Superior temporal gyrus (tissue), 1 donor: Measurements from ENCODE around the gene ACP7.
A peak's percentile ranks its signal among the peaks of the same experiment; 100 is the strongest.
"Not testable (repeated sequence)": the region's sequence is repeated elsewhere in the genome, so short reads cannot be mapped to it uniquely, and the experiment has no call there.

ENCODE experiments used
- DNase-seq: peaks from one replicate; pipeline ENCODE4 v3.0.0-alpha.2; 2016; ENCODE audit errors: extremely low spot score

The ACP7 gene

GRCh38 chr19:39106194-39106593, 22.0 kb downstream of the ACP7 start:
- DNase-seq, result peak; percentile 51

DNA sequence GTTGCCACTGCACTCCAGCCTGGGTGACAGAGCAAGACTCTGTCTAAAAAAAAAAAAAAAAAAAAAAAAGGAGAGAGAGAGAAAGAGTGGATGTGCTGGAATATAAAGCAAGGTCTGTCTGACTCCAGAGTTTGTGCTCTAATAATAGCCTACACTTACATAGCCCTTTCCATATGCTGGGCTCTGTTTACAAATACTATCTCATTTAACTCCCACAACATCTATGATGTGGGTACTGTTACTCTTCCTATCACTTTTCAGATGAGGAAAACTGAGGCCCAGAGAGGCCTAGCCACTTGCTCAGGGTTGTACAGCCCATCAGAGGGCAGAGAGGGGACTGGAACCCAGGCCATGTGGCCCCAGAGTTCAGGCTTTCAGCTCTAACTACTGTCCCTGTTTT, 25.5 kb downstream of the ACP7 start:
- DNase-seq, result no peak

- peak; percentile 83 for DNase-seq
Measured at GRCh38 chr19:39110263-39110967, 26.2 kb downstream of the ACP7 start.

GRCh38 chr19:39111593-39112199, 27.5 kb downstream of the ACP7 start:
- no peak for DNase-seq

DNA sequence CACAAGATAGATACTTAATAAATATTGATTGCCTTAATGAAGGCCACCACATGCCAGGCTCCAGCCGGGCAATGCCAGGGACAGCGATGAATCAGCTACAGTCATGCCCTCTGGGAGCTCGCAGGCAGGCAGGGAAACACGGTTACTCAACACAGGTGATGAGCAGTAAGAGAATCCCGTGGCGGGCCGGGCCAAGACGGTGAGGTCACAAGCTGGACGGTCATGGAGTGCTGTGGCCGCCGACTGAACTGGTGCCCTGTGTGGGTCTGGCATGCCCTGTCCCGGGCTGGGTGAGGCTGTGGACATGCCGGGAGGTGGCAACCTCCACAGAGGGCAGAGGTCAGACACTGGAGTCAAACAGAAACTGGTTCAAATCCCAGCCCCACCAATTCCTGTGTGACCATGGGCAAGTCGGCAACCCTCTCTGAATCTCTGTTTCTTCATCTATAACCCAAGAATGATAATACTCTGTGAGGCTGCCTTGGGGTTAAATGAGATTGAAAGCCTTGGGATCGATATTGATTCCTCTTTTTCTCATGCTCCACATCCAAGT, 28.2 kb downstream of the ACP7 start:
- no peak for DNase-seq

- no peak for DNase-seq
Measured at GRCh38 chr19:39113199-39113598, 29.0 kb downstream of the ACP7 start.

DNA sequence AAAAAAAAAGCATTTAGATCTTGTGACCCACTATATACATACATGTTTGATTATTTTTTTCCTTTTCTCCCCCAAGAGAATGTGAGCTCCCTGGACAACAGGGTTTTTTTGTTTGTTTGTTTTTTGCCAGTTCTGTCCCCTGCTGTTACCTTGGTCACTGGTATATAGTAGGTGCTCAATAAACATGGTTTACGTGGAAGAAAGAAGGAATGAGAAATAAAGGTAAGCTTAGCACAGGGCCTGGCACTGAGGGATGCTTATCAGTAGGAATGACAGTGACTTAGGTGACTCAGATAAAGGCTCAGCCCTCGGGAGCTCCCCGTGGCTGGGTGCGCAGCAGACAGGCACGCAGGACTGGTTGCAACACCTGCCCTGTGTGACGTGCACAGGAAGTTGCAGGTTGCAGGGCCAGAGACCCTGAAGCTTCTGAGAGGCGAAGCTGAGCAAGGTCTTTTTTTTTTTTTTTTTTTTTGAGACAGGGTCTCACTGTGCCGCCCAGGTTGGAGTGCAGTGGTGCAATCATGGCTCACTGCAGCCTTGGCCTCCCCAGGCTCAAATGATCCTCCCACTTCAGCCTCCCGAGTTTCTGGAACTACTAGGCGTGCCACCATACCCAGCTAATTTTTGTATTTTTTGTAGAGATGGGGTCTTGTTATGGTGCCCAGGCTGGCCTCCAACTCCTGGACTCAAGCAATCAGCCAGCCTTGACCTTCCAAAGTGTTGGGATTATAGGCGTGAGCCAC, 31.1 kb downstream of the ACP7 start:
- no peak for DNase-seq

GRCh38 chr19:39117023-39117422, 32.9 kb downstream of the ACP7 start:
- not testable (repeated sequence) for DNase-seq

- DNase-seq, result no peak
Measured at GRCh38 chr19:39119830-39120229, 35.7 kb downstream of the ACP7 start.

GRCh38 chr19:39122934-39123731, 39.0 kb downstream of the ACP7 start:
- DNase-seq, result no peak

- DNase-seq, result no peak
Measured at GRCh38 chr19:39124136-39124764, 40.1 kb downstream of the ACP7 start.

DNA sequence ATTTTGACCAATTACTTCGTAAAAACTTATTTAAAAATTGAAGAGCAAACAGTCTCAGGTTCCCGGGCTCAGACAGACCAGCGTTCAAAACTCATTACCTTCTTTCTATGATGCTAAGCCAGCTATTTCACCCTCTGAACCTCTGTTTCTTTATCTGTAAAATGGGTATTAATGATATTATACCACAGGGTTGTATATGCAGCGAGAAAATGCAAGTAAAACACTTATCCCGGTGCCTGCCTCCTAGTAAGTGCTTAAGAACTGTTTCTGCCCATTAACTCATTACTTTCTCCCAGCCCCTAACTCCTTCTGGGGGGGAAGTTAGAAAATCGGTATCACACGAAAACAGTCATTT, 41.0 kb downstream of the ACP7 start:
- no peak for DNase-seq

DNA sequence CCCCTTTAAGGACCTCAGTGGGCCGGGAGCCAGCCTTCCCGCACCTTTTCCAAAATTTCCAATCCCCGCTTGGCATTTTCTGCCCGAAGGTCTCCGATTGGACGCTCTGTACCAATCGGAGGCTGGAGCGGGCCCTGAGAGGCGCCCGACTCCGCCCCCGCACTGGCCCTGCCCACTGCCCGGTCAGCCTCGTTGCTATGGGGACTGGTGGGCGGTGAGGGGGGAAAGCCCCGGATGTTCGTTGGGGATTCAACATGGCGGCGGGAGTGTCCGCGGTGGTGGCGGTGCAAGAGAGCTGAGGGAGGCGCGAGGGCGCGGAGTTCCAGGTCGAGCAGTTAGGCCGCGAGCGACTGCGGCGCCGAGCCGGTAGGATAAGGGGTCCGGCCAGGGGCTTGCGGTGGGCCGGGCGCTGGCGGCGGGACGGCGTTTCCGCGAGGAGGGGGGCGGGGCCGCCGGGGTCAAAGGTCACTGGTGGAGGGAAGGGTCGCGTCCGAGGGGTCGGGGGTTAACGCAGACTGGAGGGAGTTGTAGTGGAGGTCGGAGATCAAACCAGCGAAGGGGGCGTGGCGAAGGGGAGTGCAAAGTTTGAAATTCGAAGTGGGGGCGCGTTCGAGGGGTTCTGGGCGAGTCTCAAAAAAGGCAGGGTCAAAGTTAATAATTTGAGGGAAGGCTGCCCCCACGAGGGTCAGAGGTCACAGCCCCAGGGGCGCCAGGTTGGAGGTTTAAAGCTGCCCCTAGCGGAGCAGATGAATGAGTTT, 41.6 kb downstream of the ACP7 start, which contains the start of gene PAK4:
Gene PAK4 (plus strand): TSS at position 233 of the 758 bp plus-strand sequence. CDS start 43,768 bp downstream, outside the sequence.
- DNase-seq, result peak; percentile 98

- no peak for DNase-seq
Measured at GRCh38 chr19:39126312-39127187, 42.4 kb downstream of the ACP7 start.

DNA sequence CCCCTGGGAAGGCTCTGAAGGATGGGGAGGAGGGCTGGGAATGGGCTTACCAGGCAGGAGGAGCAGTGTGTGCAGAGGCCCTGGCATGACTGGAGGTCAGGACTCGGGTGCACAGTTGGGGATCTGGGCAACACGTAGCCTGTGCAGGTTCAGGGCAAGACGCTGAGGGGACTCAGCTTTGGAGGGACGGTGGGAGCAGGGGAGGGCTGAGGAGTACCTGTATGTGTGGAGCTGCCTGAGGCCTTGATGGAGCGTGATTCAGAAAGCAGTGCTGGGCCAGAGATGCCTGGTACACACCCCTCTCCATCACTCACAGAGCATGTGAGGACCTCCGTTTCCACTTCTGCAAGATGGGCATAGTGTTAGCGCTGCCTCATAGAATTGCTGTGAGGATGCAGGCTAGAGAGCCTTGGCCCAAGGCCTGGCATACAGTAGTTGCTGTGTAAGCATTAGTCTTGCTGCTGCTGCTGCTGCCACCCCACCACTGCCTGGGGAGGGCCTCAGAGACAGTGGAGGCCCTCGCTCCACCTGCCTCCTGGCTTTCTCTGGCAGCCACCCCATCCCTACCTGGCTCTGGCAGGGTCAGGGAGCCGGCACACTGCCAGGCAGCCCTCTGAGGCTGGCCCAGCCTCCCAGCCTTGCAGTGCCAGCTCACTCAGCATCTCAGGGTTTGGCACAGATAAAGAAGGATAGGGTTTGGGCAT, 43.8 kb downstream of the ACP7 start:
- no peak for DNase-seq

DNA sequence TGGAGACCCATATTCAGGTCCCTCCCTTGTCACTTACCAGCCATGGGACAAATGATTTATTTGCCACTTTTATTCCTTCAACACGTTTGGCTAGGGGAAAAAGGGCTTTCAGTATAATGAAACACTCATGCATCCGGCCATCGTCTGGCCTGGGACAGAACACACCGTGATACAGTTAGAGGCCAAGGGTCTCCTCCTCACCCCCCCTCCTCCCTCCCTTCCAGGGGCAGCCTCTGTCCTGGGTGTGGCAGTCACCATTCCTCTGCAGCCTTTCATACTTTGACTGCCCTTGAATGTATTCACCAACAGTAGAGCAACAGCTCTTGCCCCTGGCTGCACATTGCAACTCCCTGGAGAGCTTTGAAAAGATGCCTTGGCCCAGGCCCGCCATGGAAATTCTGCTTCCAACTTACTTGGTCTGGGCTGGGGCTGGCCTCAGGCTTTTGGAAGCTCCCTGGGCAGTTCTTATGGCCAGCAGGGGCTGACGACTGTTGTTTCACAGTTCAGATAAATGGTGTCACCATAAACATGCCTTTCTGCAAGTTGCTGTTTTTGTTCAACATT, 44.4 kb downstream of the ACP7 start:
- no peak for DNase-seq

GRCh38 chr19:39129116-39129515, 44.9 kb downstream of the ACP7 start:
- DNase-seq, result no peak
